Subcutaneous adipose tissue (tissue), 4 donors: ENCODE data around the gene PEX11B. TPM values are rescaled to one million over a fixed set of nuclear protein-coding genes. Genes with fewer than 3 reads are reported as not detected.

Experiments
- CTCF ChIP-seq: fragments of 450-650 bp; IDR thresholded peaks from one replicate; pipeline ENCODE4 v1.5.1; 2016; ENCODE audit warnings: low read depth, mild to moderate bottlenecking, control low read depth, antibody characterized with exemption, moderate library complexity
- total RNA-seq, 4 donors: library from RNA; depleted of rRNA; stranded (reverse); fragments of >200 nt; gene quantifications; one replicate each; pipeline ENCODE4 v1.1.0, GENCODE V29; 2016

Gene PEX11B
- total RNA-seq, 4 donors from 2014 or later: 17.0 to 21.1 (median 20.3) TPM

- no peak for TF ChIP-seq CTCF
Measured at GRCh38 chr1:145887631-145888030, 30.9 kb downstream of the PEX11B start.

- TF ChIP-seq CTCF: no peak
Measured at GRCh38 chr1:145886816-145887215, 31.7 kb downstream of the PEX11B start.

DNA sequence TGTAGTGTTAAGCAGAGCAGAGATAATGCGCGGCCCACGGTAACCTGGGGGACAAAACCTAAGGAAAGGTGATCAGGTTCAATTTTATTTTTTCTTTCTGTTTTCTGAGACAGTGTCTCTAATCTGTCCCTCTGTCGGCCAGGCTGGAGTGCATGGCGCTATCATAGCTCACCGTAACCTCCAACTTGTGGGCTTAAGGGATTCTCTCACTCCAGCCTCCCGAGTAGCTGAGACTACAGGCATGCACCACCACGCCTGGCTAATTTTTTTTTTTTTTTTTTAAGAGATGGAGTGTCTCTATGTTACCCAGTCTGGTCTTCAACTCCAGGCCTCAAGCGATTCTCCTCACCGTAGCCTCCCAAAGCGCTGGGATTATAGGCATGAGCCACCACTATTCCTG is 32.1 kb downstream of the PEX11B start:
- no peak for TF ChIP-seq CTCF

GRCh38 chr1:145885738-145886287 is 32.7 kb downstream of the PEX11B start, which contains the start of gene ANKRD35:
TSS of gene ANKRD35 (minus strand) at chr1:145885866. CDS start at chr1:145885758, 108 bp downstream.
- no peak for TF ChIP-seq CTCF

- no peak for TF ChIP-seq CTCF
Measured at GRCh38 chr1:145884675-145885074, 33.8 kb downstream of the PEX11B start.

- TF ChIP-seq CTCF: no peak
Measured at GRCh38 chr1:145879775-145880174, 38.7 kb downstream of the PEX11B start.

DNA sequence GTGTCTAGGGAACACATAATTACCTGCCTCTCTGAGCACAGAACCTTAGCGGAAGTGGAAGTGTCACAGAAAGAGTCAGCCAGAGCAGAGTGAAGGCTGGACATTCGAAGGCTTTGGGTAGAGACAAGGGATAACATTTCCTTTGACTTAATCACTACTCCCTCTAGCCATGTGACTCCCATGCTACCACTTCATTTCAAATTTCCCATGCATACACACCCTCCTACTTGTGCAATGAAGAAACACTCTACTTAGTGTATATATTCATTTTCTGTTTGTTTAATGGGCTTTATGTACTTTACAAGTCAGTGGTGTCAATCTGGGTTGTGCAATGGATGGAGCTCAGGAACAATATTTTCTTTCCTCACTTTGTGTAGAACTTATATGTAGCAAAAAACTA is 39.8 kb downstream of the PEX11B start:
- TF ChIP-seq CTCF: no peak
